ENCODE measurements around the gene NKX2-3. TPM values are rescaled to one million over a fixed set of nuclear protein-coding genes. Genes with fewer than 3 reads are reported as not detected.

NKX2-3 gene
- total RNA-seq, 1 donor from 2014 or later: not detected

- Mint-ChIP-seq H3K4me1 (ENCODE audit: low read depth) (peaks cover 38% of the 10 kb centered on the region), H3K27ac (peak overlapping the region; percentile 54), H3K36me3 (ENCODE audit: insufficient read depth) (no peaks in the 10 kb centered on the region), H3K4me3 (ENCODE audit: low read depth) (peak overlapping the region; percentile 41), H3K9me3 (ENCODE audit: low read depth) (no peaks in the 10 kb centered on the region), H3K27me3 (peaks cover 78% of the 10 kb centered on the region)
- TF ChIP-seq, protein P1, sequence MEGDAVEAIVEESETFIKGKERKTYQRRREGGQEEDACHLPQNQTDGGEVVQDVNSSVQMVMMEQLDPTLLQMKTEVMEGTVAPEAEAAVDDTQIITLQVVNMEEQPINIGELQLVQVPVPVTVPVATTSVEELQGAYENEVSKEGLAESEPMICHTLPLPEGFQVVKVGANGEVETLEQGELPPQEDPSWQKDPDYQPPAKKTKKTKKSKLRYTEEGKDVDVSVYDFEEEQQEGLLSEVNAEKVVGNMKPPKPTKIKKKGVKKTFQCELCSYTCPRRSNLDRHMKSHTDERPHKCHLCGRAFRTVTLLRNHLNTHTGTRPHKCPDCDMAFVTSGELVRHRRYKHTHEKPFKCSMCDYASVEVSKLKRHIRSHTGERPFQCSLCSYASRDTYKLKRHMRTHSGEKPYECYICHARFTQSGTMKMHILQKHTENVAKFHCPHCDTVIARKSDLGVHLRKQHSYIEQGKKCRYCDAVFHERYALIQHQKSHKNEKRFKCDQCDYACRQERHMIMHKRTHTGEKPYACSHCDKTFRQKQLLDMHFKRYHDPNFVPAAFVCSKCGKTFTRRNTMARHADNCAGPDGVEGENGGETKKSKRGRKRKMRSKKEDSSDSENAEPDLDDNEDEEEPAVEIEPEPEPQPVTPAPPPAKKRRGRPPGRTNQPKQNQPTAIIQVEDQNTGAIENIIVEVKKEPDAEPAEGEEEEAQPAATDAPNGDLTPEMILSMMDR (IDR thresholded peaks at IDR 0.05; ENCODE audit: unreplicated experiment): no peak
- peak; percentile 15 for DNase-seq (ENCODE audit: low spot score, unreplicated experiment)
These were observed 9.4 kb upstream of the NKX2-3 start for GRCh38 chr10:99523251-99523773.

GRCh38 chr10:99524050-99524666 is 8.6 kb upstream of the NKX2-3 start:
- Mint-ChIP-seq H3K27ac (no peak overlapping the region), H3K9me3 (ENCODE audit: low read depth) (no peaks in the 10 kb centered on the region), H3K36me3 (ENCODE audit: insufficient read depth) (no peaks in the 10 kb centered on the region), H3K27me3 (peaks cover 86% of the 10 kb centered on the region), H3K4me1 (ENCODE audit: low read depth) (peaks cover 37% of the 10 kb centered on the region), H3K4me3 (ENCODE audit: low read depth) (no peak overlapping the region)
- DNase-seq (ENCODE audit: low spot score, unreplicated experiment): no peak
- TF ChIP-seq, protein P1 (IDR thresholded peaks at IDR 0.05; ENCODE audit: unreplicated experiment): no peak

GRCh38 chr10:99524736-99525380 is 7.9 kb upstream of the NKX2-3 start:
- Mint-ChIP-seq H3K9me3 (ENCODE audit: low read depth) (no peaks in the 10 kb centered on the region), H3K4me1 (ENCODE audit: low read depth) (peaks cover 30% of the 10 kb centered on the region)

GRCh38 chr10:99525897-99526296 is 6.8 kb upstream of the NKX2-3 start:
- Mint-ChIP-seq H3K27me3 (peaks cover 97% of the 10 kb centered on the region), H3K9me3 (ENCODE audit: low read depth) (no peaks in the 10 kb centered on the region), H3K4me1 (ENCODE audit: low read depth) (peaks cover 22% of the 10 kb centered on the region), H3K36me3 (ENCODE audit: insufficient read depth) (no peaks in the 10 kb centered on the region), H3K4me3 (ENCODE audit: low read depth) (no peak overlapping the region), H3K27ac (no peak overlapping the region)
- no peak for DNase-seq (ENCODE audit: low spot score, unreplicated experiment)
- TF ChIP-seq, protein P1 (IDR thresholded peaks at IDR 0.05; ENCODE audit: unreplicated experiment): no peak

More at GRCh38 chr10:99524736-99525380, 7.9 kb upstream of the NKX2-3 start:
- Mint-ChIP-seq H3K27me3 (peaks cover 93% of the 10 kb centered on the region), H3K4me3 (ENCODE audit: low read depth) (no peak overlapping the region), H3K36me3 (ENCODE audit: insufficient read depth) (no peaks in the 10 kb centered on the region), H3K27ac (no peak overlapping the region)
- TF ChIP-seq, protein P1 (IDR thresholded peaks at IDR 0.05; ENCODE audit: unreplicated experiment): no peak
- DNase-seq (ENCODE audit: low spot score, unreplicated experiment): no peak

- Mint-ChIP-seq H3K4me3 (ENCODE audit: low read depth) (no peak overlapping the region), H3K27ac (no peak overlapping the region), H3K27me3 (peaks cover 97% of the 10 kb centered on the region), H3K36me3 (ENCODE audit: insufficient read depth) (no peaks in the 10 kb centered on the region), H3K9me3 (ENCODE audit: low read depth) (no peaks in the 10 kb centered on the region), H3K4me1 (ENCODE audit: low read depth) (peaks cover 14% of the 10 kb centered on the region)
- DNase-seq (ENCODE audit: low spot score, unreplicated experiment): no peak
- TF ChIP-seq, protein P1 (IDR thresholded peaks at IDR 0.05; ENCODE audit: unreplicated experiment): no peak
These were observed 5.8 kb upstream of the NKX2-3 start for GRCh38 chr10:99526861-99527504.
